COR-L47 (cell line): ENCODE data around the gene ENDOD1.
"Not testable (repeated sequence)": the region's sequence is repeated elsewhere in the genome, so short reads cannot be mapped to it uniquely, and the experiment has no call there.

Experiments used
- DNase-seq: peaks from one replicate; lab custom pipeline; 2025; lab: John Stamatoyannopoulos, UW

Gene ENDOD1, protein sequence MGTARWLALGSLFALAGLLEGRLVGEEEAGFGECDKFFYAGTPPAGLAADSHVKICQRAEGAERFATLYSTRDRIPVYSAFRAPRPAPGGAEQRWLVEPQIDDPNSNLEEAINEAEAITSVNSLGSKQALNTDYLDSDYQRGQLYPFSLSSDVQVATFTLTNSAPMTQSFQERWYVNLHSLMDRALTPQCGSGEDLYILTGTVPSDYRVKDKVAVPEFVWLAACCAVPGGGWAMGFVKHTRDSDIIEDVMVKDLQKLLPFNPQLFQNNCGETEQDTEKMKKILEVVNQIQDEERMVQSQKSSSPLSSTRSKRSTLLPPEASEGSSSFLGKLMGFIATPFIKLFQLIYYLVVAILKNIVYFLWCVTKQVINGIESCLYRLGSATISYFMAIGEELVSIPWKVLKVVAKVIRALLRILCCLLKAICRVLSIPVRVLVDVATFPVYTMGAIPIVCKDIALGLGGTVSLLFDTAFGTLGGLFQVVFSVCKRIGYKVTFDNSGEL

DNA sequence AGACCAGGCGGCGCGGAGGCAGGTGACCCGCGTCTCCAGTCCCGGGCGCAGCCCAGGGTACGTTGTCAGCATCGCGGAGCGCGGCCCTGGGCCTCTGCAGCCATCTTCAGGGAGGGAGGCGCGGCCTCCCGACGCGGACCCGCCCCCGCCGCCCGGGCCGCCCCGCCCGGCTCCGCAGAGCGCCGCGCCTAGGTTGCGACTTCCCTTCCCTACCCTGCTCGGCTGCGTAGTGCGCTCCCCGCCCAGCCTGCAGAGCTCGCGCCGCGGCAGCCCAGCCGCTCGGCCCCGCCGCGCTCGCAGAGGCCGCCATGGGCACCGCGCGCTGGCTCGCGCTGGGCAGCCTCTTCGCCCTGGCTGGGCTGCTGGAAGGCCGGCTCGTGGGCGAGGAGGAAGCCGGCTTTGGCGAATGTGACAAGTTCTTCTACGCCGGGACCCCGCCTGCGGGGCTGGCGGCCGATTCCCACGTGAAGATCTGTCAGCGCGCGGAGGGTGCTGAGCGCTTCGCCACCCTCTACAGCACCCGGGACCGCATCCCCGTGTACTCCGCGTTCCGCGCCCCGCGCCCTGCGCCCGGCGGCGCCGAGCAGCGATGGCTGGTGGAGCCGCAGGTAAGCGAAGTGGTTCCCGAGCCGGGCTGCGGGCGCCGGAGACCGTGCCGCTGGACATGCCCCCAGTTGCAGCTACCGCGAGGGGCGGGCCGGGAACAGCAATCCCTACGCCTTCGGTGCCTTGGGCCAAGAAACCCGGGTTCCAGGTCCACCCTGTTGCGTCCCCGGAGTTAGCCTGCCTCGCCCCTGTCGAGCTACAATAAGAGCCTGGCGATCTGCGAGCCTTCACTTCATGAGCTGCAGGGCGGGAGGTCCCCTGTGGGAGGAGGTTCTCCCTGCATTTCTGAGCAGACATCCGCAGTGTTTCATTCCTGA lies at the start of gene ENDOD1:
ENDOD1 (plus strand) TSS at position 227 of the 923 bp plus-strand sequence; CDS start at position 309, 82 bp downstream.
- DNase-seq, result peak; percentile 68

DNA sequence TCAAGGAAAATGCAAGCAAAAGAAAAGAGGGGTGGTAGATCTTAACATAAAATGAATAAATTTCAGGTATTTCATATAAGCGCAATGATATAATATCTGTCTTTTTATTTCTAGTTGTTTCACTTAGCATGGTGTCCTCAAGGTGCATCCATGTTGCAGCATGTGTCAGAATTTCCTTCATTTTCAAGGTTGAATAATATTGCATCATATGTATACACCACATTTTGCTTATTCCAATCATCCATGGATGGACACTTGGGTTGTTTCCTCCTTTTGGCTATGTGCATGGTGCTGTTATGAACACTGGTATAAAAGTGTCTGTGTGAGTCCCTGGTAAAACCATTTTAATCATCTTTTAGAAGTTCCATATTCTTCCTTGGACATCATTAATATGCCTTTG lies 47.4 kb upstream of the ENDOD1 start:
- no peak for DNase-seq

DNA sequence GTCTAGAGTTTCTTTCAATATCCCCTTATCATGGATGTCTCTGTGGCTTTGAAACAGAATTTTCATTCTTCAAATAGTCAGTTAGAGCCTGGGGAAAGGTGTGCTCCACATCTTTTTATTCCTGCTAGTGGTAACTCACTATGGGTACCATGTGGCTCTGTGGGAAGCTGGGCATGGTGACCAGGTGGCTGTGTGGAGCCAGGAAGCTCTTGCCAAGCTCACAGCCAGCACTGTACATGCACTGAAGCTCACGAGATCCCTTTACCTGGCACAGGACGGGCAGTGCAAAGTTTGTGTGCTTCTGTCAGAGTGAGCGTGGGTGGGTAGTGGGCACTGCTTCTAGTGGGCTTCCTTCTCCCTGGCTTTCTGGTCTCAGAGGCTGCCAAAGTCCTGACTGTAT lies 46.7 kb upstream of the ENDOD1 start:
- DNase-seq, result no peak

DNA sequence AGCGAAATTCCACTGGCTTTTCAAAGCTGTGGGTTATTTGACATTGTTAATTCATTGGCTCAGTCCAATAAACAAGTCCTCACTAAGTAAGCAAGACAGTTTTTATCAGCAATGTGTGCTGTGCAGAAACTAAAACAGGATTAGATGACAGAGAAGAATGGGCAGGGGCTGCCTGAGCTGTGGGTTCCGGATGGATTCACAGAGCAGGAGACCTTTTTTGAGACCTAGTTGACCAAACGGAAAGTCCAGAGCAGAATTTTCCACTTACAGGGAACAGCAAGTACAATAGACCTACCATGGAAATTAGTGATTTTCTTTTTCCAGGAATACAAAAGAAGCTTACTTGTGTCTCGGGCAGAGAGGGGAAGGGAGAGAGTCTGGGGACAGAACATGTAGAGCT lies 45.6 kb upstream of the ENDOD1 start:
- no peak for DNase-seq

DNA sequence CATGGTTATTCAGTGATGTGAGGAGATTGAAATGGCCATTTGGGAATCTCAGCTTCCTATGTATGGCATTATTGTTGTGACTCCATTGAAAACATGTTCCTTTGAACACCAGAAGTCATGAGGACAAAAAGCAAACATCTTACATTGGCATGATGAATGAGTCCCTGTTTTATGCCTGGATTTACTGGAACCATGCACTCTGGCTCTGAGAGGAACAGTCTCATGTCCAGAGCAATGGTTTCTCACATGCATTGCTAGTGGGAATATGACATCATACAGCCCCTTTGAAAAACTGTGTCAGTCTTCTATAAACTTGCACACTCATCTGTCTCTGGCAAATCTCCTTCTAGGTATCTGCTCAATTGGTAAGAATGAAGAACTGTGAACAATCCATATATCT lies 43.8 kb upstream of the ENDOD1 start:
- DNase-seq, result no peak

DNA sequence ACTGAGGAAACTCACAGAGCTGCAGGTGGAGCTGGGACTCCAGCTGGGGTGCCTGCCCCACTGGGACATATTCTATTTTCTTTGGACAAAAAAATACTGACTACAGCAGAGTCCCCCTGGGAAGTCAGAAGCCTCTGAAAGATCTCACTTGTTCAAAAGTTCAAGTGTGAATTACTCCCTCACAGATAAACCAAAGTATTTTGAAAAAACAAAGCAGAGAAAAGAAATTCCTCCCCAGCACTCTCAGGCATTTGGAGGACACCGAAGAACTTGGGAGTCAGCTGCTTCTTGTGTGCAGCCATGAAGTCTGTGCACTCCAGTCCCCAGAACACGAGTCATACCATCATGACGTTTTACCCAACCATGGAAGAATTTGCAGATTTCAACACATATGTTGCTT lies 40.5 kb upstream of the ENDOD1 start, which contains the start of gene KDM4F:
KDM4F (plus strand) TSS at position 301 of the 400 bp plus-strand sequence.
- DNase-seq, result not testable (repeated sequence)

DNA sequence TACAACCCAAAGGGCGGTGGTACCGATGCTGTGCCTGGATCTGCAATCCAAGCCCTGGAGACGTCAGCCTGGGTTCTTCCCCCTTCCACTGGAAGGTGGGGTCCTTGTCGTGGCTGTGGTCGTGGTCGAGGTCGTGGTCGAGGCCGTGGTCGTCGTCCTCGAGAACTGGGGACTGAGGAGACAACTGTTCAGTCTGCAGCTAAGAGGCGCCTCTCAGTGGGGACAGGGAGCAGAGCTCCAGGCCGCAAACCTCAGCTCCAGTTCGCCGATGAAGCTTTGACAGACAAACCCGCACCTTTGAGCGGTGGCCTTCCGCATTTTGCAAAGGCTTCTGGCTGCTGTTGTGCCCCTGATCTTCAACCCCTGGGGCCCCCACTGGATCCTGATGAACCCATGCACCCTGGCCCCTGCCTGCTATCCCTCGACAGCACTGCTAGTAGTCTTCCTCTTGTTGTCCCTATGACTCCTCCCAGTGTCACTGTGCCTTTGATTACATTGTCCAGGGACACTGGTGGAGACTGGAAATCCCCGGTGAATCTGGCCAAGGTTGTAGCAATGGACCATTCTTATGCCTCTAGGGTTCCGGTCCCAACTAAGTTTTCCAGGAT lies 38.9 kb upstream of the ENDOD1 start:
- DNase-seq, result no peak

DNA sequence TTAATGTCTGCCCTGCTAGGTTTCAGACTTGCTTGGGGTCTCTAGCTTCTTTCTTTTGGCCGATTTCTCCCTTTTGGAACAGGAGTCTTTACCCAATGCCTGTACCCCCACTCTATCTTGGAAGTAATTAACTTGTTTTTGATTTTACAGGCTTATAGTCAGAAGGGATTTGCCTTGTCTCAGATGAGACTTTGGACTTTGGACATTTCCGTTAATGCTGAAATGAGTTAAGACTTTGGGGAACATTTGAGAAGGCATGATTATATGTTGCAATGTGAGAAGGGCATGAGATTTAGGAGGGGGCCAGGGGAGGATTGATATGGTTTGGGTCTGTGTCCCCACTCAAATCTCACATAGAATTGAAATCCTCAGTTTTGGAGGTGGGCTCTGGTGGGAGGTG lies 35.3 kb upstream of the ENDOD1 start:
- DNase-seq, result no peak

DNA sequence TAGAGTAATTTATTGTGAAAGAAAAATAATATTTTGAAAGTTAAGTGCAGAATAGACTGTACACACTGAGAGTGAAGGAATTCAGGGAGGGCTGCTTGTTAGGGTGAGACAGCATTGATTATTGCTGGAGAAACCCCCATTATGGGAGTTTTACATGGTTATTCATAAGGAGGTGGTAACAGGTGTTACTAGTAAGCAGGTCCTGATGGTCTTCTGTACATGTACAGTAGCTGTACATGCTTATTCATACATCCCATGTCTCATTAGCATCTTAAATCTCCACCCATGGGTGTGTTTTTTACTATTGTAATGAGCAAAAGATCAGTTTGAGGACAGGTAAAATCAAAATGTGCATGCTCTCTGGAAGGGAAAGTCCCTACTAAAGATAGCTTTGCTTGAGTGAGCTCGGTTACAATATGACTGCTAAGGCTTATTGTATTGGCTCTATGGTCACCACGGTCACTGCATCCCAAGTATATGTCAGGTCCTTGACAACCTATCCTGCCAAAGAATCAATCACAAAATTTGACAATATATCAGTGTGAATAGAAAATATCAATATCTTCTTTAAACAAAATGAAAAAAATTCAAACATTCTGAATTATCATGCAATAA lies 34.3 kb upstream of the ENDOD1 start:
- no peak for DNase-seq

DNA sequence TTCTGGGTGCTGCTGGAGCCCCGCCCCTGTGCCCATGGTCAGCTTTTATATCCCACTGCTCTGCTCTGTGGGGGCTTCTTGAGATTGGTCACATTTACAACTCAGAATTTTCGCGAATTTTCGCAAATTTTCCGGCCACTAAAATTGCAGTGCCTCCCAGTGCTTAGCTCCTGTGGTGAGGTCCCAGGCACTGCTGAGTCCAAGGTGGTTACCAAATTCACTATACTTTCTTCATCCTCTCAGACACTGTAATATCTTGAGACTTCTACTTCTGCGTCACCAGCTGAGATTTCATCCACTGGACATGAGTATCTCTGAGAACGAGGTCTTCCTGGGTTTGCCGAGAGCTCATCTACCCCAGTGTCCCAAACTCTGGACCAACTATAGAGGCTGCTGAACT lies 31.7 kb upstream of the ENDOD1 start:
- no peak for DNase-seq

DNA sequence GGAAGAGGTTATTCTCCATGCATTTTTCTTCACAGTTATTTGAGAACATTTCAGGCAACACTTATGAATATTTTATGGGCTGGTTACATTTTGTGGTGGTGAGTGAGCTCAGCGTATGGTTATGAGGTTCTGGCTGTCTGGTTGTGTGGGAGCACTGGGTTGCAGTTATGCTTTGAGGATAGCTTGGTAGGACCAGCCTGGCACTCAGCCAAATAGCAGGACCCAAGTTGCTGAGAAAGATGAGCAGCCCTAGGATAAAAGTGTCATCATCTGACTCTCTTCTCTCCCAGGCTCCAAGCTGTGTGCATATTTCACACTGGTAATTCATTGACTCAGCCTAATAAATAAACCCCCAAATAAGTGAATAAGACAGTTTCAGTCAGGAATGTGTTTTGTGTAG lies 31.0 kb upstream of the ENDOD1 start:
- DNase-seq, result no peak

DNA sequence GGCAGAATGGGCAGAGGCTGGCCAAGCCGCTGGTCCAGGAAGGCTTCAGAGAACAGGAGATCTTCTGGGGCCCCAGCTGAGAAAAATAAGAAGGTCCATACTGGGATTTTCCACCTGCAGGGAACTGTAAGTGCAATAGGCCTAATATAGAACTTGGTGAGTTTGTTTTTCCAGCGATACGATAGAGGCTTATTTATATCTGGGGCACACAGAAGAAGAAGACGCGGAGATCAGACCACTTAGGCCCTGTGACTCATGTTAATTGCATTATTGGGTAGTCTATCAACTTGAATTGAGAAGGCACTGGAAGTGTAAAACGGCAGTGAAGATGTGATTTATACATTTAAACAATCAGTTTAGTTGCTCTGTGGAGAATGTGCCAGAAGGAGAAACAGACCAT lies 30.6 kb upstream of the ENDOD1 start:
- no peak for DNase-seq

DNA sequence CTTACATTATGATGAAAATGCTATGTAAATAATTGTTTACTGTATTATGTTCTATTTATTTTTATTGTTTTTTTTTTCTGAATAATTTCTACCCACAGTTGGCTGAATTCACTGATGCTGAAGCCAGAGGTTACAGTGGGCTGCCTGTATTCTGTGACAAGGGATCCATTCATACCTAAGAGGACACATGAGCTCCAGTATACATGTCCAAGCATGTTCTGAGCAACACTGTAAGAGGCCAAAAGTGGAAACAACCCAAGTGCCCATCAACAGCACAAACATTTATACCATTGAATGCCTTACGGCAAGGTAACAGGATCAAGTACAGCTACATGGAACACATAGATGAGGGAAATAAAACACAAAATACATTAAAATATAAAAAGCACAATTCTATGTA lies 24.3 kb upstream of the ENDOD1 start:
- no peak for DNase-seq

DNA sequence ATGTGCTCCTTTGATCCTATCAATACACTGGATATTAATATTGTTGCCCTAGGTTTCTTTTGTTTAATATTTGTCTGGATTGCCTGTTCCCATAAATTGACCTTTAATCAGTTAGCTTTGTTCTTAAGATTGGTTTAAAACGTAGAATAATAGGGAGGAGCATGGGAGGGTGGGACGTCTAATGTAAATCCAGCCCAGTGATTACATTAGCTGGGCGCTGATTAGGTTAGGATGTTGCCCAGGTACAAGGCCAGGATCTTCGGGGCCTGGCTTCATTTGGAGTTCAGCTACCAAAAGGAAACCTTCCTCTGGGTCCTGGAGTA lies 23.0 kb upstream of the ENDOD1 start, which contains the start of gene SRSF8:
SRSF8 (plus strand) TSS at position 204 of the 323 bp plus-strand sequence. CDS start 308 bp downstream, outside the sequence.
- no peak for DNase-seq

DNA sequence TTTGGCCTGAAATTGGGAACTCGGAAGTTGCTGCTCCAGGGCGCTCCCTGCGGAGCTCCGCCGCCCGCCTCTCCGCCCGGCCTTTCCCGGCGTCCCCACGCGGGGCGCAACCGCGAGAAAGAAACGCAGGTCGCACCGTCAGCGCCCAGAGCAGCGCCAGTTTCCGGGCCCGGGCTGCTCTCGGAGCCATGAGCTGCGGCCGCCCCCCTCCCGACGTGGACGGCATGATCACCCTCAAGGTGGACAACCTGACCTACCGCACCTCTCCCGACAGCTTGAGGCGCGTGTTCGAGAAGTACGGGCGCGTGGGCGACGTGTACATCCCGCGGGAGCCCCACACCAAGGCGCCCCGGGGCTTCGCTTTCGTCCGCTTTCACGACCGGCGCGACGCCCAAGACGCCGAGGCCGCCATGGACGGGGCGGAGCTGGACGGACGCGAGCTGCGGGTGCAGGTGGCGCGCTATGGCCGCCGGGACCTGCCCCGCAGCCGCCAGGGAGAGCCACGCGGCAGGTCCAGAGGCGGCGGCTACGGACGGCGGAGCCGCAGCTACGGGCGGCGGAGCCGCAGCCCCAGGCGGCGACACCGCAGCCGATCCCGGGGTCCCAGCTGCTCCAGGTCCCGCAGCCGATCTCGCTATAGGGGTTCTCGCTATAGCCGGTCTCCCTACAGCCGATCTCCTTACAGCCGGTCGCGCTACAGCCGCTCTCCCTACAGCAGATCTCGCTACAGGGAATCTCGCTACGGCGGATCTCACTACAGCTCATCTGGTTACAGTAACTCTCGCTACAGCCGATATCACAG lies 22.4 kb upstream of the ENDOD1 start:
- DNase-seq, result peak; percentile 79

DNA sequence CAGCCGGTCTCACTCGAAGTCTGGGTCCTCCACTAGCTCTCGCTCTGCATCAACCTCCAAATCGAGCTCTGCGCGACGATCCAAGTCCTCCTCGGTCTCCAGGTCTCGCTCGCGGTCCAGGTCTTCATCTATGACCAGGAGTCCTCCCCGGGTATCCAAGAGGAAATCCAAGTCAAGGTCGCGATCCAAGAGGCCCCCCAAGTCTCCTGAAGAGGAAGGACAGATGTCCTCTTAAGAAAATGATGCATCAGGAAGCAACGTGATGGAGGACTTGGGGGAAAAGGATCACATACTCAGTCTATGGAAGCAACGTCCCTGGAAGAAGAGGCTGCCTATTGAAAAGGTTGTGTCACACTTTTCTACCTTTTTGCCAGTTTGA lies 21.8 kb upstream of the ENDOD1 start:
- DNase-seq, result no peak

DNA sequence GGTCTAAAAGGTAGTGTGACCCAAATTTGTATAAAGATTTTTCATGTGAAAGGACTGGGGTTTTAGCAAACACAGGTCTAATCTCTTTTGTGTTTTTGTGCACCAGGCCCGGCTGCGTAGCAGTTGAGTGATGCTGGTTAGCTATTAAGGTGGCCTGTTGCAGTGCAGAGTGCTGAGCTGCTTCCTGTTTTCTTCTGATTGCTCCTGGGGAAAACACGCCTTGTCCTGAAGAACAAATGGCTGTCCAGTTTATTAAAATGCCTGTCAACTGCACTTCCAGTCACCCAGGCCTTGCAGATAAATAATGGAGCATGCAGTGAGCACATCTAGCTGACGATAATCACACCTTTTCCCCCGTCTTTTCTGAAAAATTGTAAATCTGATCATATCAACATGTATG lies 21.1 kb upstream of the ENDOD1 start:
- DNase-seq, result peak; percentile 90

DNA sequence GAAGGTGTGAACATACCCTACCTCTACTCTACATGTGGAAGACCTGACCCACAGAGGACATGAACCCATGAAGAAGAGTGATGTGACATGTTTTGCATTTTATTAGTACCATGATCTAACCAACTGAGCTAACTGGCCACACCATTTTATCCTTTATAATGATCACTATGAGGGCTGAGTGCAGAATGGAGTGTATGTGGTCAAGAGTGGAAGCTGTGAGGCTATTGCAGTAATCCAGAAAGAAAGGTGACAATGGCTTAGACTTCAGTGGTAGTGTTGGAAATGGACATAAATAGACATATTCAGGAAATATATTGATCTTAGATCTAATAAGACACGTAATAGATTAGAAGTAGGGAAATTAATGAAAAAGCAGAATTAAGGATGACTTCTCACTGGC lies 19.2 kb upstream of the ENDOD1 start:
- DNase-seq, result no peak

DNA sequence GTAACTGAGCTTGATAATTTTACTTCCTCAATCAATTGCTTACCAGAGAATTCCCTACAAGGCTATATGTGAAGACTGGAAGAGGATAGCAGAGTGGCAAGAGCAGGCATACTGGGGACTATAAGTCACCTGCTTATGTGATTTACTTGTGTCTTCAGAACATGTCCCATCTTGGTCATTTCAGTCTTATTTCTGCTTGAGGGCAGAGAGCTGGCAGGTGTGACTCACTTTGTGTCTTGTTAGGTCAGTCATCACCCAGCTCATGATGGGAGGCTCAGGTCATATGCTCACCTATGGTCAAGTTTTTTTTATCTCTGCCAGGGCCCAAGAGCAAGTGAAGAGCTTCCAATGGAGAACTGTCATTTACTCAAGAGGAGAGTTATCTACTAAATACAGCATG lies 16.7 kb upstream of the ENDOD1 start:
- DNase-seq, result no peak

DNA sequence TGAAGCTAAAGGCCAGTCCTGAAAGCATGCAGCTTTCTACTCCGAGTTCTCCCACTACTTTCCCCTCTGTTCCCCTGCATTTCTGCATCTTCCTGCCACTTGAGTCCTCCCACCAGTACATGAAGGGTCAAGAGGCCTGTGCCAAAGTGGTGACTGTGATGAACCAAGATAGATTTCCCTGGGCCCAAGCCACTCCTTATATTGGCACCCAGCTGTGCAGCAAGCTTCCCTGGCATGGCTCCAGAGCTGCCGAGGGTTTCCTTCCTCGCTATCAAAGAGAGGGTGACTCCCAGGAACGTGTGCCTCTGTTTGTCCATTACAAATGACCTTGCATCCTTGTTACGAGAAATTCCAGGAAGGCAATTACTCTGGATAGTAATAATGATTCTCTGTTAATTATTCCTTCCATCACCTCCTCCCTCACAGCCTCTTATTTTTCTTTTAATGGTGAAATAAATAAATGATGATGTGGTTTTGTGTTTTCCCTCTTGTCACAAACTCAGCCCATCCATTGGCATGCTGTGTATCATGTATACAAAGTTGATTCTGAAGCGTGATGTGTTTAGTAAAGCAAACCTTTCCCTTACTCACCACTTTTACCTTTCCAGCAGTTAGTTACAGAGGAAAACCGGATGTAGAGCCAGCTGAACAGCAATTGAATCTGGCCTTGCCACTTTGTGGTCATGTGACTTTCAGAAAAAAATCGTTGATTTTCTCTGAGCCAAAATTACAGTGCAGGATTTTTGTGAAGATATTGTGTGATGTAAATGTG lies 14.7 kb upstream of the ENDOD1 start:
- DNase-seq, result peak; percentile 29
